OCI-M1 (cell line): ENCODE results near the gene SLC2A8.

Source experiments
- DNase-seq: peaks from one replicate; lab custom pipeline; 2025; lab: John Stamatoyannopoulos, UW

Gene SLC2A8

GRCh38 chr9:127396808-127397645 lies at the start of gene SLC2A8:
Gene SLC2A8 (plus strand): TSS chr9:127397169. CDS start chr9:127397231, 62 bp downstream.
- DNase-seq: no peak

- DNase-seq: peak; percentile 5
Observed at GRCh38 chr9:127347831-127348776, 48.9 kb upstream of the SLC2A8 start.

GRCh38 chr9:127349483-127350113 lies 47.4 kb upstream of the SLC2A8 start:
- DNase-seq: no peak

GRCh38 chr9:127351182-127352166 lies 45.5 kb upstream of the SLC2A8 start:
- no peak for DNase-seq

- no peak for DNase-seq
Observed at GRCh38 chr9:127353882-127354281, 43.1 kb upstream of the SLC2A8 start.

- DNase-seq: no peak
Observed at GRCh38 chr9:127356906-127357305, 40.1 kb upstream of the SLC2A8 start.

- no peak for DNase-seq
Observed at GRCh38 chr9:127358023-127358535, 38.9 kb upstream of the SLC2A8 start.

- DNase-seq: no peak
Observed at GRCh38 chr9:127358770-127359169, 38.2 kb upstream of the SLC2A8 start.

GRCh38 chr9:127360250-127360649 lies 36.7 kb upstream of the SLC2A8 start:
- no peak for DNase-seq

GRCh38 chr9:127360829-127361228 lies 36.1 kb upstream of the SLC2A8 start:
- DNase-seq: no peak

- DNase-seq: peak; percentile 28
Observed at GRCh38 chr9:127361561-127361960, 35.4 kb upstream of the SLC2A8 start.

GRCh38 chr9:127362829-127363228 lies 34.1 kb upstream of the SLC2A8 start:
- no peak for DNase-seq

GRCh38 chr9:127365461-127365860 lies 31.5 kb upstream of the SLC2A8 start:
- DNase-seq: no peak

GRCh38 chr9:127366594-127366993 lies 30.4 kb upstream of the SLC2A8 start:
- DNase-seq: no peak

- DNase-seq: no peak
Observed at GRCh38 chr9:127368852-127369402, 28.0 kb upstream of the SLC2A8 start.

- DNase-seq: no peak
Observed at GRCh38 chr9:127369428-127369827, 27.5 kb upstream of the SLC2A8 start.

- DNase-seq: no peak
Observed at GRCh38 chr9:127370147-127370579, 26.8 kb upstream of the SLC2A8 start.

- no peak for DNase-seq
Observed at GRCh38 chr9:127370672-127371648, 26.0 kb upstream of the SLC2A8 start.

- DNase-seq: peak; percentile 64
Observed at GRCh38 chr9:127380479-127380878, 16.5 kb upstream of the SLC2A8 start.
